Peyer's patch (tissue), 4 donors: ENCODE measurements around the gene UROC1.

Source experiments
- CTCF ChIP-seq, 6 experiments: fragments of 450-650 bp in 4 of 6; fragments of 200-600 bp in 2 of 6; sonication (generic) in 1 of 6; IDR thresholded peaks; one replicate each; pipeline ENCODE4 v1.5.1; 2017 to 2019; ENCODE audit warnings: antibody characterized with exemption in 6 of 6, mild to moderate bottlenecking in 3 of 6, moderate library complexity in 1 of 6
- POLR2A ChIP-seq, 2 donors: fragments of 450-650 bp; IDR thresholded peaks; one replicate each; pipeline ENCODE4 v1.5.1; 2017; ENCODE audit warnings: antibody characterized with exemption in 2 of 2, mild to moderate bottlenecking in 2 of 2, moderate library complexity in 2 of 2

GRCh38 chr3:126518779-126519177 is 1.2 kb upstream of the UROC1 start:
- TF ChIP-seq POLR2A (IDR thresholded peaks at IDR 0.05) (no peak), CTCF (IDR thresholded peaks at IDR 0.05) (no peak)
